ENCODE results near the gene VKORC1.

DNA sequence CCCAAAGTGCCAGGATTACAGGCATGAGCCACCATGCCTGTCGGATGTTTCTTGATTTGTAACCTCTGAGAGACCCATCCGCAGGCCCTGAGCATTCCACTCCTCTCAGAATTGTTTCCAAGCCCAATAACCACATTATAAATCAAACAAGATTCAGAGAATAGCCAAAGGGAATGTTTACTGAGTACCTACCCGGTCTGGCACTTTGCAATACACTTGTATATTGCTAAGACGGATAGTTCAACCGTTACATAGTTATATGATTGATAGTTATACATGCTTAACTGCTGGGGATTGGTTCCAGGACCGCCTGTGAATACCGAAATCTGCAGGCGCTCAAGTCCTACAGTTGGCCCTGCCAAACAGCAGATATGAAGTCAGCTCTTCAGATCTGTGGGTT lies 19.9 kb upstream of the VKORC1 start:
- no peak for TF ChIP-seq CTCF (IDR thresholded peaks at IDR 0.05; ENCODE audit: insufficient read depth, low read length, poor library complexity, severe bottlenecking)
- no peak for TF ChIP-seq EZH2phosphoT487 (conservative IDR thresholded peaks at IDR 0.05; ENCODE audit: low read length)

Data from SU-DHL-6 (cell line).